ENCODE results near the gene KCNK3. TPM values are rescaled to one million over a fixed set of nuclear protein-coding genes. Genes with fewer than 3 reads are reported as not detected.
A peak's percentile ranks its signal among the peaks of the same experiment; 100 is the strongest.

KCNK3 gene
- total and polyA plus RNA-seq, 4 donors, result 6.7 to 29.9 (median 20.0) TPM

DNA sequence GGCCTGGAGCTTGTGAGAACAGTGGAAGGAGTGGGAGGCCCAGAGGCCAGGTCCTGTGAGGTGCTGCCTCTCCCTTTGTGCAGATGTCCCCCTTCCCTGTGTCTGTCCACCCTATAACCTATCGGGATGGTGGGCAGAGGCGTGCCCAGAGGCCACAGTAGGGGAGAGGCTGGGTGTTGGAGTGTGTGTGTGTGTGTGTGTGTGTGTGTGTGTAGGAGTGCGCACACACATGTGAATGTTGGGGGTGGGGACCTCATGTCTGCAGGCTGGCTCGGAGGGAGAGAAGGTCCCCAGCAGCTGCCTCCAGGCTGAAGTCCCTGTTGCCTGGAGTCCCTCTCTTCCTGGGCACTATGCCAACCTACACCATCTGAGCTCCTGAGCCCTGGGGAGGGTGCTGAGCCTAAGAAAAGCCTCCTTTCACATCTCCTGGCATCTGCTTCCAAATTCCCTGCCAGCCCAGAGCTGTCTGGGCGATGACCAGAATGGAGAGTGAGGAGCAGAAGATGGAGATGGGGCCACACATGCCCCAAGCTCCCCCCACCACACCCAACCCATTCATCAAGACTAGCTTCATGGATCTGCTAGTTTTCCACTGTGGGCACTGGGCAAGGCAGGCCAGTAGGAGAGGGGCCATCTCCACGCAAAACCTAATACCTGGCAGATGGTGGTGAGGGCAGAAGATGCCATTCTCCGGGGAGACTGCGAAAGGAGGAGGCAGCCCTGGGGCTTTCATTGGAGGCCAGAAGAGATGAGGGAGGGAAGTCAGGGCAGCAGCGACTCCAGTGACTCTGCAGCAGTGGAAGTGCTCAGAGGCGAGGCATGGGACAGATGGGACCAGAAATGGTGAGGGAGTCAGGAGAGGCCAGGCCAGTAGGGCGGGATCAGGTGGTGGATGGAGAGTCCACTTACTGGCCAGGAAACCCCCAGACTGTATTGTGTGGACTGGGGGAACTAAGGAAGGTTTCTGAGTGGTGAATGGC, 20.3 kb downstream of the KCNK3 start:
- H3K36me3 ChIP-seq (ENCODE audit: control insufficient read depth in 4 of 4, insufficient read depth in 4 of 4, low read length in 4 of 4), result peaks cover 0 to 3% (median 0%) of the 10 kb centered on the region in 4 donors
- H3K27ac ChIP-seq (ENCODE audit: low read depth in 1 of 2, low read length in 1 of 2), result no peak overlapping the region
- TF ChIP-seq, protein P1, sequence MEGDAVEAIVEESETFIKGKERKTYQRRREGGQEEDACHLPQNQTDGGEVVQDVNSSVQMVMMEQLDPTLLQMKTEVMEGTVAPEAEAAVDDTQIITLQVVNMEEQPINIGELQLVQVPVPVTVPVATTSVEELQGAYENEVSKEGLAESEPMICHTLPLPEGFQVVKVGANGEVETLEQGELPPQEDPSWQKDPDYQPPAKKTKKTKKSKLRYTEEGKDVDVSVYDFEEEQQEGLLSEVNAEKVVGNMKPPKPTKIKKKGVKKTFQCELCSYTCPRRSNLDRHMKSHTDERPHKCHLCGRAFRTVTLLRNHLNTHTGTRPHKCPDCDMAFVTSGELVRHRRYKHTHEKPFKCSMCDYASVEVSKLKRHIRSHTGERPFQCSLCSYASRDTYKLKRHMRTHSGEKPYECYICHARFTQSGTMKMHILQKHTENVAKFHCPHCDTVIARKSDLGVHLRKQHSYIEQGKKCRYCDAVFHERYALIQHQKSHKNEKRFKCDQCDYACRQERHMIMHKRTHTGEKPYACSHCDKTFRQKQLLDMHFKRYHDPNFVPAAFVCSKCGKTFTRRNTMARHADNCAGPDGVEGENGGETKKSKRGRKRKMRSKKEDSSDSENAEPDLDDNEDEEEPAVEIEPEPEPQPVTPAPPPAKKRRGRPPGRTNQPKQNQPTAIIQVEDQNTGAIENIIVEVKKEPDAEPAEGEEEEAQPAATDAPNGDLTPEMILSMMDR (IDR thresholded peaks at IDR 0.05; ENCODE audit: control extremely low read depth, extremely low read depth), result no peak
- WGBS, 2 donors, result 86 to 94% methylated on average over 11 of the region's 11 CpGs
- ATAC-seq (ENCODE audit: insufficient read depth, low FRiP score) (no peak), DNase-seq (peak; percentile 67 to 81 (median 77))
- peaks cover 0 to 55% (median 26%) of the 10 kb centered on the region in 5 donors for H3K4me1 ChIP-seq (ENCODE audit: control insufficient read depth in 5 of 5, insufficient read depth in 5 of 5, low read length in 5 of 5)
- peaks cover 0 to 2% (median 0%) of the 10 kb centered on the region in 4 donors for H3K9me3 ChIP-seq (ENCODE audit: control insufficient read depth in 4 of 4, insufficient read depth in 3 of 4, low read length in 3 of 4)
- H3K9ac ChIP-seq (ENCODE audit: insufficient read depth in 1 of 2, low read length in 2 of 2), result no peak overlapping the region
- H3K4me3 ChIP-seq, result no peak overlapping the region
- no peaks in the 10 kb centered on the region for H3K27me3 ChIP-seq (ENCODE audit: control insufficient read depth in 3 of 3, insufficient read depth in 3 of 3, low read length in 2 of 3)

- 85 to 88% methylated on average over 13 of the region's 13 CpGs for WGBS, 2 donors
- ATAC-seq (ENCODE audit: insufficient read depth, low FRiP score) (no peak), DNase-seq (no peak)
- peaks cover 0 to 2% (median 0%) of the 10 kb centered on the region in 4 donors for H3K9me3 ChIP-seq (ENCODE audit: control insufficient read depth in 4 of 4, insufficient read depth in 3 of 4, low read length in 3 of 4)
- TF ChIP-seq, protein P1 (IDR thresholded peaks at IDR 0.05; ENCODE audit: control extremely low read depth, extremely low read depth), result no peak
- H3K27me3 ChIP-seq (ENCODE audit: control insufficient read depth in 3 of 3, insufficient read depth in 3 of 3, low read length in 2 of 3), result no peaks in the 10 kb centered on the region
- peaks cover 4 to 43% (median 30%) of the 10 kb centered on the region in 5 donors for H3K4me1 ChIP-seq (ENCODE audit: control insufficient read depth in 5 of 5, insufficient read depth in 5 of 5, low read length in 5 of 5)
- no peak overlapping the region for H3K9ac ChIP-seq (ENCODE audit: insufficient read depth in 1 of 2, low read length in 2 of 2)
- H3K27ac ChIP-seq (ENCODE audit: low read depth in 1 of 2, low read length in 1 of 2), result no peak overlapping the region
- H3K4me3 ChIP-seq, result no peak overlapping the region
- H3K36me3 ChIP-seq (ENCODE audit: control insufficient read depth in 4 of 4, insufficient read depth in 4 of 4, low read length in 4 of 4), result peaks cover 0 to 3% (median 0%) of the 10 kb centered on the region in 4 donors
These were observed 23.2 kb downstream of the KCNK3 start for GRCh38 chr2:26715528-26716270.

DNA sequence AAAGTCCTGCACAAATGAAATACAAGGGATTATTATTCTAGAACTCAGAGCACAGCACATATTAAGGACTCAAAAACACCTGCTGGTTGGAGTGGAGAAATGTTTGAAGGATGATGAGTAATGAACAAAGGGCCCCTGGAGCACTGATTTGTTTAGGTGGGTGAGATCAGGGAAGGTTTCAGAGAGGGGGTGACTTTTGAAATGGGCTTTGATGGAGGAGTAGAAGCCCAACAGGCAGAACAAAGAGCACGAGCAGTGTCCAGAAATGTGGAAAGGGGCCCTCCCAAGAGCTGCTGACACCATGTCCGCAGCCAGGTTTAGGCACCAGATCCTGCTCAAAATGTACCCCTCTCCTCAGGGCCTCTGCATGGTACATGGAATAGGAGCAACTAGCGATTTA, 23.8 kb downstream of the KCNK3 start:
- TF ChIP-seq, protein P1 (IDR thresholded peaks at IDR 0.05; ENCODE audit: control extremely low read depth, extremely low read depth), result no peak
- Histone ChIP-seq H3K9me3 (ENCODE audit: control insufficient read depth in 4 of 4, insufficient read depth in 3 of 4, low read length in 3 of 4) (no peaks in the 10 kb centered on the region), H3K9ac (ENCODE audit: insufficient read depth in 1 of 2, low read length in 2 of 2) (no peak overlapping the region), H3K27ac (ENCODE audit: low read depth in 1 of 2, low read length in 1 of 2) (no peak overlapping the region), H3K4me3 (no peak overlapping the region), H3K36me3 (ENCODE audit: control insufficient read depth in 4 of 4, insufficient read depth in 4 of 4, low read length in 4 of 4) (peaks cover 0 to 3% (median 0%) of the 10 kb centered on the region in 4 donors), H3K27me3 (ENCODE audit: control insufficient read depth in 3 of 3, insufficient read depth in 3 of 3, low read length in 2 of 3) (no peaks in the 10 kb centered on the region), H3K4me1 (ENCODE audit: control insufficient read depth in 5 of 5, insufficient read depth in 5 of 5, low read length in 5 of 5) (peaks cover 4 to 43% (median 29%) of the 10 kb centered on the region in 5 donors)
- DNase-seq (no peak), ATAC-seq (ENCODE audit: insufficient read depth, low FRiP score) (no peak)
- 91 to 95% methylated on average over 3 of the region's 3 CpGs for WGBS, 2 donors

Measured in lung (tissue), 12 donors.